HG02623 (cell line): ENCODE measurements around the gene CPEB1.
A peak's percentile ranks its signal among the peaks of the same experiment; 100 is the strongest.
"Not testable (repeated sequence)": the region's sequence is repeated elsewhere in the genome, so short reads cannot be mapped to it uniquely, and the experiment has no call there.

Experiments
- ATAC-seq: cut with Tn5 transposase; IDR thresholded peaks from one replicate; pipeline ENCODE4 v1.9.1; 2021; ENCODE audit warnings: moderate library complexity; ENCODE audit not compliant: unreplicated experiment

The CPEB1 gene

DNA sequence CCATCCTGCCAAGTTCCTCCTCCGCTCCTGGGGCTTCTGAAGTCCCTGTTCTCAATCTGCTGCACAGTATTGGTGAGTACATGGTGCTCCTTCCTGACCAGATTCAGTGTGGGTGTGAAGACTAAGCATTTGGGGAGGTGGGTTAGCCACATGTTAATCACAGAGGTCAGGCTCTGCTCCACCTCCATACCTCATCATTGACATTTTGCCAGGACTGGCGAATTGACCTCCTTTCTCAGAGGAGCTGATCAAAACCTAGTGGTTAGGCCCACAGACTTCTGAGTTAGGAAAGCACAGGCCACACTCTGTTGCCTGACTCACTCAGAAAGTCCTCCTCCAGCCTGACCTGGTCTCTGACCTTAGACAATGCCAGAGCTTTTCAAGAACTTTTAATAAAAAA is 98.5 kb downstream of the CPEB1 start:
- ATAC-seq: no peak

DNA sequence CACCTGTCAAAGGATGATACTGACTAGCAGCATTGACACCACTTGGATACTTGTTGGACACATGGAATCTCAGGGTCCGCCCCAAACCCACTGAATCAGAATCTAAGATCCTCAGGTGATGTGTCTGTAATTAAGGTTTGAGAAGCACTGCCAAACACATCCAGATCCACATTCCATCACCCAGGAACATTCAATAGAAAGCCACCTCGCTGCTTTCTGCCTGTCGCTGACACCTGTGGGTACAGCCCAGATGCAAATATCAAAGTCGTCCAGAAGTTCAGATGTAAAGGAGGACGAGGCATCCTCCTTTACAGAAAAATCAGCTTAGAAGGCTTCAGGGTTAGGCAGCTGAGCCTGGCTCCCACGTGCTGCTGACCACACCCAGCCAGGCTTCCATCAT is 101.7 kb downstream of the CPEB1 start:
- no peak for ATAC-seq

DNA sequence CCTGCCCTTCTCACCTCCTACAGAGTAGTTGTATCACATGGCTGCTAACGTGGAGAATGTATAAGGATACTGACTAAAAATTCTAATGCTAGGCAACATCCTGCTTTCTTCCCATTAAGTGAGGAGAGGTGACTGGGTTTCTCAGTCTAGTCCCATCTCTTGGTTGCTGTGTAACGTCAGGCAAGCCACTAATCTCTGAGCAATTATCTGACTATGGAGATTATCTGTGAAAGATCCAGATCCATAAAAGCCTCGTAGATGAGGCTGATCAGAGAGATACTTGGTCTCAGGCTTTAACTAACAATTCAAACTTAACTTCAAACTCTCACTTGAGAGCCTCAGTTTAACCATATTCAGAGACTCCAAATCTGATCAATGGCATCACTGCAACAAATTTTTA is 102.2 kb downstream of the CPEB1 start:
- ATAC-seq: no peak

DNA sequence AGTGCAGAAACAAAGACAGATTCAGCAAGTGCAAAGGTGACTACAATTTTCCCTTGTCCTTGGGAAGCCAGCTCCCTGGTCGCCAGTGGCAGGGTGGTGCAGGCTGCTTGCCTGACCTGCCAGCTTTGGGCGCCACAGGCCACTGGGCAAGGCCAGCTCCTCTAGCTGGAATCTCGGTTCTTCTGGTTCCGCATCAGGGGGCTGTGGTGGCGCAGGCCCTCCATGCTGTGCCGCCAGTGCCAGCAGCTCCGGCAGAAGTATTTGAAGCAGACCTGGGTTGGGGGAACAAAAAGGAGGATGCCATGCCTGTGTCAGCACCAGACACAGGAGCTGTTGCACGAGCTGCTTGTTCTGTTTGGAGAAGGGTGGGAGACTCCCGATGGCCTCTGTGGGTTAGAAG is 102.7 kb downstream of the CPEB1 start:
- no peak for ATAC-seq

DNA sequence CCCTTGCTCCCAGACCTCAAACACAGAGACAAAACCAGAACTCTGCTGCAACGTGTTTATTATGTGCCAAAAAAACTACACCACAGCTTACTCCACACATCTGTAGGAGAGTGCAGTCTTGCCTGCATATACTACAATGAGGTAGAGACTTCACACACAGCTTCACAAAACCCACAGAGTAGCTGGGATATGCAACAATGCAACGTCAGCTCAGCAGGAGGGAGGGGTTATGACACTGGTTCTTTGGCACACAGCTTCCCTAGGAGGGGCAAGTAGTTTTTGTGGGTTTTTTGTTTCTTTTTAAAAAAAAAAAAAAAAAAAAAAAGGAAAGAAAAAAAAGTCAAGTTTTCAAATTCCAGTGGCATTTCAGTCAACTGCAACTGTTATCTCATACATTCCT is 104.0 kb downstream of the CPEB1 start:
- no peak for ATAC-seq

DNA sequence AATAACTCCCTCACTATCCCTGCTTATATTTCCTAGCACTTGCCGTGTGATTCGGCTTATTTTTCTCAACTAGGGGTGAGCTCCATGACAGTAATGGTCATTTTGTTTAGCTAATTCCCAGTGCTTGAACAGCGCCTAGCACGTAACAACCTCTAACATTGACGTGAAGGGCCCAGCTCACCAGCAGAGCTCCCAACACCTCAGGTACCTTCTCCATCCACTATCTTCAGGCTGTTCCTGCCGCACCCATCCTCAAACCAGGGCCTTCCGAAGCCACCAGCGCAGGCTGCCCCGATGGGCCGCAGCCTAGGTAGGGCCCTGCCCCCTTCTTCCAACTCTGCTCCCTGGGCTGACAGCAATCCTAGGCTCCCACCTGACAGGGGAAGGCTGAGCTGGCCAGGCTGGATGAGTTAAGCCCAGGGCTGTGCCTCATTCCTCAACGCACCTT is 106.2 kb downstream of the CPEB1 start:
- no peak for ATAC-seq

DNA sequence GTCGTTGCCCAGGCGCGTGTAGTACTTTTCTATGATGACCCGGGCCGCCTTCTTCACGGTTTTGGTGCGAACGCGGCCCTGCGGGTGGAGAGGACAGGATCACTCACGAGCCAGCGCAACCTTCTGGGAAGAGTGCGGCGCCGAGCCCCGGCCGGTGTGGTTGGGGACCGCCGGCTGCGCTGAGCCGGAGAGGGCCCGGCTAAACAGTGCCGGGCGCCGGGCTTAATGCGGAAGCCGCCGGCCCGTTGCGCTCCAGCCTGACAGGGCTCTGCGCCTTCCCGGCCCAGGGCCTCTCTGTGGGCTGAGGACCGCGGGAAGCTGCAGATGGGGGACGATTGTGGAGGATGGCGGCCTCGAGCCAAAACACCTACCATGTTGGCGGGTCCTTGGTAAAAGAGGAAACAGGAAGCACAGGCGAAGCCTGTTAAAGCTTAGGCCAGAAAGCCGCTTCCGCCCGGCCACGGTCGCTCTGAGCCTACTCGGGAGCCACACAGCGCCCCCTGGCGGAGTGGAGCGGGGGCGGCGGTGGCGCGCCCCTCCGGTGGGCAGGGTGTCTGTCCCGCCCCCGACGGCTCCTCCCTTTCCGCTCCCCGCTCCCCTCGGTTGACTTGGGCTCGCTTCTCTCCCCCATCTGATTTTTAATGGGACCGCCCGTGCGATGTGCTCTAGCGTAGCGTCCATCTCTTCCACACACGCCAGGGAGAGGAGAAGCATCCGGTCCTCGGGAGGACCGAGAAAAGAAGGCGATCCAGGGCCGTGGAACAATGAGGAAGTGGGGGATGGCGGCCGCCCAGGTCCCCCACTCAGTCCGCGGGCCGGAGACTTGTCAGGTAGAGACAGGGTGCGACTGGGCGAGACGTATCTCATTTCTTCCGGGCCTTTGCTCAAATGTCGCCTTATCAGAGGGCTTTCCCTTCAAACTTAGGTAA is 106.8 kb downstream of the CPEB1 start, which contains the start of gene RPS17:
Gene RPS17 (minus strand): TSS at position 403 of the 929 bp plus-strand sequence. CDS start 29 bp downstream, at position 374.
- ATAC-seq: peak; percentile 91

DNA sequence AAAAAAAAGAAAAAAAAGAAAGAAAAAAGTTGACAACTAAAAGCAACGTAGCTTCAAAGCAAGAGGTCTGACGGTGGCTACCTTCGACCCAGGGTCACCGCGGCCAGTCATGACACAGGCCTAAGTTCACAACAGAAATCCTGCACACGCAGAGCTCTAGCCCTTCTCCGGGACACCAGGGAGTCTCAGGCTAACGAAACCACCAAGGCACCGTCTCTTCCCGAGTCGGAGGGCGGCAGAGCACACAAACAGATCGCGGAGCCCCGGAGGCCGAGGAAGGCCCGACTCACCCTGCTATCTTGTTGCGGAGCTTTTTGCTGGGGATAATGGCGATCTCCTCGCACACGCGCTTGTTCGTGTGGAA is 107.5 kb downstream of the CPEB1 start:
- ATAC-seq: no peak

DNA sequence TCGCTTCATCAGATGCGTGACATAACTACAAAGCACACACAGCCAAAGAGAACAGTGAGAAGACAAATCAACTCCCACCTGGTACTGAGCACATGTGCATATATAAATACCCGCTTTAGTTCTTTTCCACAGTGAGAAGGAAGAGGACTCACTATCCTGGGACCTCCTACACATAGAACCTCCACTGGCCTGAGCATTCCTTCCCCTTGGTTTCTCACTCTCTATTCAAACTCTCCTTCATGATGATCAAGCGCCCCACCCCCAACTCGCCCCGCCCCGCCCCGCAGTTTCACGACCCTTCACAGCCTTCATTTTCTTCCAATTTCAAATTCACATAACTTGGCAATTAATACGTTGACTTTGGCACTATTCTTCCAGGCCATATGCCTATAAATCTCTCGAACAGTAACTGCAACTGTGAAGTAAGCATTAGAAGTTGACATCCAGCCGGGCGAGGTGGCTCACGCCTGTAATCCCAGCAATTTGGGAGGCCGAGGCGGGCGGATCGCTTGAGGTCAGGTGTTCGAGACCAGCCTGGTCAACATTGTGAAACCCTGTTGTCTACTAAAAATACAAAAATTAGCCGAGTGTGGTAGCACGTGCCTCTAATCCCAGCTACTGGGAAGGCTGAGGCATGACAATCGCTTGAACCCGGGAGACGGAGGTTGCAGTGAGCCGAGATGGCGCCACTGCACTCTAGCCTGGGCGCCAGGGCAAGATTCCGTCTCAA is 108.0 kb downstream of the CPEB1 start:
- ATAC-seq: no peak

DNA sequence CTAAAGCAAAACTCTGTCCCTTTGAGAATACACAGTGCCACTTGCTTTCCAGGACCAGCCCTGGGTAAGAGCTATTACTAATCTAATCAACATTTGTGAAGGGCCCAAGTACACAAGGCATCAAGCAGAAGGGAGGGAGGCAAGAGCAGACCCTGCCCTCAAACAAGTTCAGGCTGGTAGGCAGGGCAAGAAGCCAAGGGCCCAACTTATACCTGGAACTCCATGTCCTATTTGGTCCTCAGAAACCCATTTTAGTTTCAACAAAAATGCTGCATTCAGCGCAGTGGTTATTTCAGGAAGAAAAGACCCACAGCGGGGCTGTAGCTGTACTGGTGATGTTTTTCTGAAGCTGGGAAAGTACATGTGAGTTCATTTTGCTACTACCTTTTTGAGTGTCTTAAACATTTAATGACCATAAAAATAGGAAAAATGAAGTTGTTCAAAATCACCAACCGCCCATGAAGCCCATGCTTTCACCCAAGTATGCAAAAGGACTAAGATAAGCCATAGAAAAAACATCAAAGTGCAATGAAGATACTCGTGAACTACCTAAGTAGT is 109.7 kb downstream of the CPEB1 start:
- ATAC-seq: no peak

DNA sequence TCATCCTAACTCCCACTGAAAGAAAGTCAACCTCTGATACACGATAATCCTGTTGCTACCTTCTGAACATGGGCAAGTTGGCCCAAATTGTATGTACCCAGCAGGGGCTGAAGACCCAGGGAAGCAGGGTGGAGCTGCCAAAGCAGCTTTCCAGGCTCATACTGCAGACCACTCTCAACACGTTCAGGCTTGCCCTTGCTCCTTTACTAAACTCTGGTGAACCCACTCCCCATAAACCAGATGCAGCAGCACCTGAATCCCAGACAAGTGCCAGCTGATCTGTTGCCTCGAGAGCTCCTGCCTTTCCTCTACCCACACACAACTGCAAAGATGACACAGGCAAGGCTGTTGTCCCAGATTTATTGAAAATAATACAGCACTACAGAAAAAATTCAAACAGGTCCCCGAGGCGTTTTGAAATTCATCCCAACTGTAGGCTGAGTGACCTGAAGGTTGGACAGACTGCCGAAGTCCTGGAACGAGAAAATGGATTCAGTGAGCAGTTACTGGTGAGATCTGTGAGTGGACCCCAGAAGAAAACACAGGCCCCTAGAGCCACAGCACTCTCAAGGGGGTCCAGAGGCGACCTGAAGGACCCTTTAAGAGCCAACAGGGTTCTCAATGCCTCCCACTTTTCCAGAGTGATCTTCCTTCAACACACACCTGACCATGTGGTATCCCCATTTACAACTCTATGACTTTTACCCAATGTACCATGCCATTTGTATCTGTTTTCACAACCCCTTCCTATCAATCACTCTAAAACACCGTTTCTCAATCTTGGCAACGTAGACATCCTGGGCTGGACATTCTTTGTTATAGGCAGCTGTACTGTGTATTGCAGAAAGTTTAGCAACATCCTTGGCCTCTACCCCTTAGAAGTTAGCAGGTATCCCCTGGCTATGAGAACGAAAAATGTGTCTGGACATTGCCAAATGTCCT is 110.5 kb downstream of the CPEB1 start:
- no peak for ATAC-seq

DNA sequence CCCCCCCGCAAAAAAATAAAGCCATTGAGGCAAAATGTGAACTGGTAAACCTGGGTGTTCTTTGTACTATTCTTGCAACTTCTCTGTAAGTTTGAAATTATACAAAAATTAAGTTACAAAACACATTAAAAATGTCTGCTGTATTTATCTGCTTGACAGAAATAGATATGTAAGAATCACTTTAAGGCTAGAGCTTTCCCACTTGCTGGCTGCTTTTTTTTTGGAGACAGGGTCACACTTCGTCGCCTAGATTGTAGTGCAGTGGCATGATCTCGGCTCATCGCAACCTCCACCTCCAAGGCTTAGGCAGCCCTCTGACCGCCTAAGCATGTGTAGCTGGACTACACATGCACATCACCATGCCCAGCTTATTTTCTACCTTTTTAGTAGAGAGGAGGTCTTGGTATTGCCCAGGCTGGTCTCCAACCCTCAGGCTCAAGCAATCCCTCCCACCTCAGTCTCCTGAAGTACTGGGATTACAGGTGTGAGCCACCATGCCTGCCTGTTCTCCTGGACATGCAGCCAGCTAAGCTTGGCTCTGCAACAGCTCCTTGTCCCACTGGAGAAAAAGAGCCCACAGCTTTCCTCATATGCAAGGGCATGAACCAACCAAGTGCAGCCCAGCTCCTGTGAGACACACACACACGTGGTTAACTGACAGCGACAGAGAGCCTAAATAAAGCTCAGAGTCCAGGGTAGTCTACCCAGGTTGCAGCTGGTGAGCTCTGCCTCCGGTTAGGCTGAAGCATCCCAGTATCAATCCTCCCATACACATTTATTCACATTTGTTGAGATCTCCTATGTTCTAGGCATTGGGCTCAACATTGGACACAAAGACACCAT is 111.4 kb downstream of the CPEB1 start:
- no peak for ATAC-seq

DNA sequence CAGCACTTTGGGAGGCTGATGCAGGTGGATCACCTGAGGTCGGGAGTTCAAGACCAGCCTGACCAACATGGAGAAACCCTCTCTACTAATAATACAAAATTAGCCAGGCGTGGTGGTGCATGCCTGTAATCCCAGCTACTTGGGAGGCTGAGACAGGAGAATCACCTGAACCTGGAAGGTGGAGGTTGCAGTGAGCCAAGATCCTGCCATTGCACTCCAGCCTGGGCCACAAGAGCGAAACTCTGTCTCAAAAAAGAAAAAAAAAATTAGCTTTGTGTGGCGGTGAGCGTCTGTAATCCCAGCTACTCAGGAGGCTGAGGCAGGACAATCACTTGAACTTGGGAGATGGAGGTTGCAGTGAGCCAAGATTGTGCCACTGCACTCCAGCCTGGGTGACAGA is 112.0 kb downstream of the CPEB1 start:
- not testable (repeated sequence) for ATAC-seq

DNA sequence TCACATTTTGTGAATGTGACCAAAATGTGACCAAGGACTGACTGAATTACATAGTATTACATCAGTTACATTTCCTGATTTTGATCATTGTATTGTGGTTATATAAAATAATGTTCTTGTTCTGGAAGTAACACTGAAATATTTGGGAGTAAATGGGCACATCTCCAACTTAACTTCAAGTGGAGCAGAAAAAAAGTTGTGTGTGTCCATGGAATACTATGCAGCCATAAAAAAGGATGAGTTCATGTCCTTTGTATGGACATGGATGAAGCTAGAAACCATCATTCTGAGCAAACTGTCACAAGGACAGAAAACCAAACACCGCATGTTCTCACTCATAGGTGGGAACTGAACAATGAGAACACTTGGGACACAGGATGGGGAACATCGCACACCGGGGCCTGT is 112.7 kb downstream of the CPEB1 start:
- ATAC-seq: not testable (repeated sequence)

DNA sequence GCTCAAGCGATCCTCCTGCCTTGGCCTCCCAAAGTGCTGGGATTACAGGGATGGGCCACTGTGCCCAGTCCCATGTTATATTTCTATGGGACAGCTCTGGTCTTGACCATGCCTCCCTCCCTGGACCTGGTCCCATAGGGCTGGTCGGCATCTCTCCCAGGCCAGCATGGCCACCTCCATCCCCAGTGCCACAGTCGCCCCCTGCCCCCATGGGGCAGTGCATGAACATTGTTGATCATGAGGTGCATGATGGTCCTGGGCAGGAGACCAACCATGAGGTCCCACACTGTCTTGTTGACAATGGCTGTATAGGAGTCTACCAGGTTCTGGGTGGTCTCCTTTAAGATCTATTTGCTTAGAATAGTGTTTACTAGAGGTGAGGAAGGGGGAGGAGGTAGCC is 113.4 kb downstream of the CPEB1 start:
- no peak for ATAC-seq

DNA sequence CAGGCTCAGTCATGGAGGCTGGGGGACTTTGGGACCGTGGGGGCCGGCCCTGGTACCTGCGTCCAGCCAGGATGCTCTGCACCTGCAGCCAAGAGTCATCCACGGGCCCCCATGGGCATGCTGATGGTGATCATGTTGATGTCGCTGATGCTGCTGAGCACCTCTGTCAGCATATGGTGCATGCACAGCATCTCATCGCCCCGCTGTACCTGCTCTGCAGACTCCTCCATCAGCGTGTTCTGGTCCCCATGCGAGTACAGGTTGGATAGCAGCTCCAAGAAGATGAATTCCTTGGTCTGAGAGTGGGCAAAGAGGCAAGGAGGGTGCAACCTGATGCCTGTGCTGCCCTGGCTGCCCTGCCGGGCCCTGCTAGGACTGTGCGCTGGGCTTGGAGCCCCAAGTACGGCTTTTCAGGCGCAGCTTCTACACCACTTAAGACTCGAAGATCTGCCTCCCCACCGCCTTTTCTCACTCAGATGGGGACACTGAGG is 114.1 kb downstream of the CPEB1 start:
- no peak for ATAC-seq

DNA sequence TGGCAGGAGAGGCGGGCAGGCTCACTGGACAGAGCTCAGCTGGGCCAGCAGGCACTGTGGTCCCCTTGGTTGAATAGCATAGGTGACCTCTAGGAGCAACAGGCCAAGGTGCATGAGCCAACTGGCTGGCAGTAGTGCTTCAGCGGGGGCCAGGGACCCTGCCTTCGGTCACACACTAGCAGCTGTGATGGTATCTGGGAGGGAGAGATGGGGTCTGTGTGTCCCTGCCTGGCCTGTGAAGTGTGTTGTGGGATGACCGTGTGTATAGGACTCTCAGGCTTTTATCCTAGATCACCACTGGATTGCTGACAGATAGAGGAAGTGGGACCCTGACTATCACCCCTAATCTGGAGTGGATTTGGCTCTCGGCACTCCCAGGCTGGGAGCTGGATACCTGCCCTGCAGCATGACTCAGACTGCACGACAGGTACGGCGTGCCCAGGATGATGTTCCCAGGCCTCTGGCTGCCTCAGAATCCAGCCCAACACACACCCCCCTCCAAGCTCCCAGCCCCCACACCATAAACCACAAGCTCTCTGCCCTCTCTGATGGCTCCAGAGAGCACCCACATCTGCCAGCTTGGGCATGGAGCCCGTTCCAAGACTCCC is 114.7 kb downstream of the CPEB1 start:
- ATAC-seq: no peak

DNA sequence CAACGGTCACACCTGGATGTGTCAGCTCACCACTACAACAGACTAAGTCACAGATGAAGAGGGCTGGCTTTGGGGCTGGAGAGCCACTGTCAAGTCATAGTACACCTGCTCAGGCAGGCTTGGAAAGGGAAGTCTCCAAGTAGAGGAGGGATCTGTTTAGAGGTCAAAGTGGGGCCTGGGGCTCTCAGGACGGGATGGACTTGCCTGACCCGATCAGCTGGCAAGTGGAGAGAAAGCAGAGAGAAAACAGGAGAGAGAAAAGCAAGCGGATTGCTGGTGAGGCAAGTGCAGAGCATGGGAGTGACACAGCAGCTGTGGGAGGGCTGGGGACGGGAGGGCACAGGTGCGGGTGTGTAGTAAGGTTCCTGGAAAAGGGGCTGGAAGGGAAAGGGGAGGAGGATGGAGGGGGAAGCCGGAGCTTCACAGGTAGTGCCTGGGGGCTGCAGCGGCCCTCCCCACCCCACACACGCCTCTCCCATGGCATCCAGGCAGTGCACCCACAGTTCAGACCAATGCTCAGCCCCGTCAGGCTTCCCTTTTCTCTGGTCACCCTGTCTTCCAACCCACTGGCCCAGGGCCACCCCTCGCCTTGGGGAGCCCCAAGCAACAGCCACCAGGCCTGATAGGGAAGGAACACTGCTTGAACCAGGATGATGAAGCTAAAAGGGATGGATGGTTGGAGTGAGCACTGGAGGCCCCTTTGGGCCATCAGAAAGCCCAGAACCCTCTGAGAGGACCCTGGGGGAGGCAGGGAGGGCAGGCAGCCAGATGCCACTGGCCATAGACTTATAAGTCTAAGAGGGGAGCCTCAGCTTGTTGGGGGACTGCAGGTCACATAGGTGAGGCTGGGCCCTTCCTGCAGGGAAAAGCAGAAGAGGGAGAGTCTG is 115.4 kb downstream of the CPEB1 start:
- ATAC-seq: no peak
